GM23338 (cell line): ENCODE measurements around the gene PDK4.

Source experiments
- CREB1 ChIP-seq: fragments of 250-450 bp; sonication (Bioruptor Pico); IDR thresholded peaks from 2 replicates; pipeline ENCODE4 v1.5.0; 2020; ENCODE audit warnings: low read depth, mild to moderate bottlenecking, moderate library complexity
- CTCF ChIP-seq, 2 experiments: fragments of 200-600 bp in 1 of 2; sonication (generic) in 1 of 2; conservative IDR thresholded peaks; 2 replicates each; pipeline versions ENCODE4 v1.5.1 to v1.6.1; 2016 to 2017; ENCODE audit warnings: antibody characterized with exemption in 2 of 2, low read depth in 2 of 2, mild to moderate bottlenecking in 2 of 2, moderate library complexity in 1 of 2
- EZH2 ChIP-seq: fragments of 200-600 bp; sonication (generic); IDR thresholded peaks from one replicate; pipeline ENCODE4 v1.8.0; 2017; ENCODE audit warnings: antibody characterized with exemption, mild to moderate bottlenecking, low read depth; ENCODE audit not compliant: unreplicated experiment
- EZH2phosphoT487 ChIP-seq: fragments of 200-600 bp; sonication (generic); IDR thresholded peaks from one replicate; pipeline ENCODE4 v1.8.1; 2018; ENCODE audit warnings: antibody characterized with exemption; ENCODE audit not compliant: unreplicated experiment
- JUNB ChIP-seq: IDR thresholded peaks from one replicate; pipeline ENCODE4 v1.6.1; 2016; ENCODE audit warnings: antibody characterized with exemption; ENCODE audit not compliant: unreplicated experiment
- POLR2AphosphoS5 ChIP-seq: IDR thresholded peaks from 2 replicates; pipeline ENCODE4 v1.6.1; 2016; ENCODE audit warnings: antibody characterized with exemption, low read depth
- REST ChIP-seq: IDR thresholded peaks from one replicate; pipeline ENCODE4 v1.6.1; 2018; ENCODE audit warnings: antibody characterized with exemption; ENCODE audit not compliant: unreplicated experiment
- STAT1 ChIP-seq: IDR thresholded peaks from one replicate; pipeline ENCODE4 v1.6.1; 2016; ENCODE audit warnings: antibody characterized with exemption; ENCODE audit not compliant: unreplicated experiment
- ZNF114 ChIP-seq: fragments of 250-450 bp; sonication (Bioruptor Pico); IDR thresholded peaks from 2 replicates; pipeline ENCODE4 v1.5.0; 2020; ENCODE audit warnings: mild to moderate bottlenecking, moderate library complexity
- ZNF331 ChIP-seq: fragments of 250-450 bp; sonication (Bioruptor Pico); IDR thresholded peaks from 2 replicates; pipeline ENCODE4 v1.5.0; 2020; ENCODE audit warnings: low read depth, mild to moderate bottlenecking, moderate library complexity
- TF ChIP-seq, protein P1 (sequence below): IDR thresholded peaks from 2 replicates; pipeline ENCODE4 v1.6.1; 2016; ENCODE audit warnings: antibody characterized with exemption

DNA sequence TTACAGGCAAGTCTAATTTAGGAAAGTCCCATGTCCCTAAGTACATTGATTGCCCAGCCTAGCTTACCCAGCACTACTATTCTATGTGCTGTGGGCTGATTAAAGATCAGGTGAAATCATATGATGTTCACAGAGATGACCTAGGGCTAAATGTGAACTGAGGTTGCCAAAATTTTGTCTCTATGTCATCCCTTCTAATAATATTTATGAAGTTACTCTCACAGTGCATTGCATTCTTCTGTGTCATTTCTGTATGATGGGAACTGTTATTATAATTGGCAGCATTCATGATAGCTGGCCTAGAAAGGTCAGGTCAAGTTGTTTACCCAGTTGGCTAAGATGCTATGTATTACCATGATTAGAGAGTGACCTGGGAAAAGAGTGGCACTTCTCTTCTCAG is 2.8 kb upstream of the PDK4 start:
- no peak for TF ChIP-seq POLR2AphosphoS5
- TF ChIP-seq, protein P1, sequence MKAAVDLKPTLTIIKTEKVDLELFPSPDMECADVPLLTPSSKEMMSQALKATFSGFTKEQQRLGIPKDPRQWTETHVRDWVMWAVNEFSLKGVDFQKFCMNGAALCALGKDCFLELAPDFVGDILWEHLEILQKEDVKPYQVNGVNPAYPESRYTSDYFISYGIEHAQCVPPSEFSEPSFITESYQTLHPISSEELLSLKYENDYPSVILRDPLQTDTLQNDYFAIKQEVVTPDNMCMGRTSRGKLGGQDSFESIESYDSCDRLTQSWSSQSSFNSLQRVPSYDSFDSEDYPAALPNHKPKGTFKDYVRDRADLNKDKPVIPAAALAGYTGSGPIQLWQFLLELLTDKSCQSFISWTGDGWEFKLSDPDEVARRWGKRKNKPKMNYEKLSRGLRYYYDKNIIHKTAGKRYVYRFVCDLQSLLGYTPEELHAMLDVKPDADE: no peak
- no peak for TF ChIP-seq CTCF (conservative IDR thresholded peaks at IDR 0.05; ENCODE audit: low read depth in 2 of 2)
- no peak for TF ChIP-seq STAT1
- no peak for TF ChIP-seq EZH2
- no peak for TF ChIP-seq ZNF331 (CRISPR knock-in tag)
- no peak for TF ChIP-seq REST
- no peak for TF ChIP-seq CREB1 (CRISPR knock-in tag)
- TF ChIP-seq ZNF114 (CRISPR knock-in tag): no peak
- TF ChIP-seq EZH2phosphoT487: no peak
- no peak for TF ChIP-seq JUNB
